Activated naive CD8-positive, alpha-beta T cell treated with anti-CD3 and anti-CD28 coated beads, Interleukin-2, amount 10 ng/mL, durations not matched to agents 7 days and 5 days (primary cell): Measurements from ENCODE around the gene CORO6. TPM values are rescaled to one million over a fixed set of nuclear protein-coding genes. Genes with fewer than 3 reads are reported as not detected.

Source experiments
- ATAC-seq: fragments of 150-1000 bp; cut with Tn5 transposase; one replicate; pipeline ENCODE4 v1.10.0; 2021; ENCODE audit warnings: low read depth, moderate library complexity
- POLR2A ChIA-PET: fragments of 350-600 bp; sonication (Branson Sonifier 250); formaldehyde crosslinking; loops from one replicate; lab custom pipeline; 2021; ENCODE audit warnings: antibody characterized with exemption; lab: Charles Lee
- DNase-seq: peaks from one replicate; pipeline ENCODE4 v3.0.0; 2021
- H3K27ac Mint-ChIP-seq: one replicate; pipeline ENCODE4 v1.8.0; 2022; ENCODE audit warnings: mild to moderate bottlenecking, mixed read lengths
- H3K27me3 Mint-ChIP-seq: one replicate; pipeline ENCODE4 v1.8.0; 2022; ENCODE audit warnings: mild to moderate bottlenecking, moderate library complexity, mixed read lengths
- H3K36me3 Mint-ChIP-seq: one replicate; pipeline ENCODE4 v1.8.0; 2021; ENCODE audit warnings: mild to moderate bottlenecking, mixed read lengths
- H3K4me1 Mint-ChIP-seq: one replicate; pipeline ENCODE4 v1.8.0; 2021; ENCODE audit warnings: mixed read lengths
- H3K4me3 Mint-ChIP-seq: one replicate; pipeline ENCODE4 v1.8.0; 2022; ENCODE audit warnings: mild to moderate bottlenecking, moderate library complexity, mixed read lengths
- H3K9me3 Mint-ChIP-seq: one replicate; pipeline ENCODE4 v1.8.0; 2021; ENCODE audit warnings: mixed read lengths
- total RNA-seq, 2 experiments: library from RNA; stranded (reverse); gene quantifications; one replicate each; pipeline ENCODE4 v1.2.3, GENCODE V29; 2021

Gene CORO6
- total RNA-seq, 2 experiments from 2014 or later, result 8.2 to 9.0 TPM

DNA sequence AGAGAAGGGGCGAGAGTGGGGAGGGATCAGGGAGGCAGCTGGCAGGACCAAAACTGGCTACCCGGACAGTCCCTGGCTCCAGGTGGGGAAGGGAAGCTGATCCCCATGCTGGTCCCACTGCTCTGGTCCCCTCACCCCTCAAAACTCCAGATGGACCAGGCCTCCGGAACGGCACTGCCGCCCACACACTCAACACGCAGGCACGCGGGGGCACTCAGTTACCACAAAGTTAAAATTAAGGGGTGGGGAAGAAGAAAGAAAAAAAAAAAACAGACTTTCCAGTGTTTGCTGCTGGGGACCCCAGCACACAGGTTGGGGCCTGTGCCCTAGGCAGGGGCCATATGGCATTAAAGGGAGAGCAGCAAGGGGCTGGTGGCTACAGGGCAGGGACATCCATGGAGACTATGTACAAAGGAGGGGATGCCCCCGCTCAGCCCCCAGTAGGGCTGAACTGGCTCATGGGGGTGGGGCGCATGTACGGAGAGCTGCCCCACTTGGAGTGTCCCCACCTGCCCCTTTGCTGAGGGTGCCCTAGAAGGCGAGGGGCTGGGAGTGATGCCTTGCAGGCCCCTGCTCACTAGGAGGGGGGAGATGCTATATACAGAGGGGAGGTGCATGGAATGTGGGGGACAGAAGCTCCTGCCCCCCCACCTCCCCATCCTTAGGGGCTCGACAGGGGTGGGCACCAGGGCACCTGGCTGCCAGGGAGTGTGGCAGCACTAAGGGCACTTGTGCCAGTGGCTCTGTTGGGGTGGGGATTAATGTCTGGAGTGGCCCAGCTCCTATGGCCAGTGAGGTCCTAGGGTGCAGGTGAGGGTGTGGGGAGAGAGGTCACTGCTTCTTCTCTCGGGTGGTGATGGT is 48.6 kb downstream of the CORO6 start:
- Mint-ChIP-seq H3K36me3 (peaks cover 9% of the 10 kb centered on the region), H3K4me1 (peaks cover 9% of the 10 kb centered on the region), H3K4me3 (no peak overlapping the region), H3K27me3 (no peaks in the 10 kb centered on the region), H3K27ac (no peak overlapping the region), H3K9me3 (no peaks in the 10 kb centered on the region)
- no peak for ATAC-seq
- DNase-seq, result peak; percentile 26
- POLR2A ChIA-PET, result interaction anchor here (1.3 kb wide), 1 partner anchor 14 kb away, joined by 5 read pairs; no protein-coding TSS in a partner anchor

DNA sequence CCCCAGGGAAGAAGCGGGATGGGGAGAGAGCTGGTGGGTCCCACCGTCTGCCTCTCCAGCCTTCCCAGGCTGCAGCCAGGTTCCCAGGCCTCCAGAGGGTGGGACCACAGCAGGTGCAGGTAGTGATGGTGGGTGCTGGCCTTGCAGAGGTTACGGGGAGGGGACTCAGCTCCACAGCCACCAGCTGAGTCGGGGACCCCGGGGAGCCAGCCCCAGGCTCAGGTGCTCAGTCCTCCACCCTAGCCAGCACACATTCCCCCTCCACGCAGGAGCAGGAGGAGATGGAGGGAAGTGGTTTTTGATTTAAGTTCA is 49.2 kb downstream of the CORO6 start:
- POLR2A ChIA-PET, result interaction anchor here (1.3 to 2.7 kb wide), 2 partner anchors 14 to 15 kb away, joined by 5 to 7 read pairs; no protein-coding TSS in a partner anchor
- H3K27me3 Mint-ChIP-seq, result no peaks in the 10 kb centered on the region
- peaks cover 11% of the 10 kb centered on the region for H3K4me1 Mint-ChIP-seq
- DNase-seq (no peak), ATAC-seq (no peak)
- H3K9me3 Mint-ChIP-seq, result no peaks in the 10 kb centered on the region
- peaks cover 9% of the 10 kb centered on the region for H3K36me3 Mint-ChIP-seq
- H3K4me3 Mint-ChIP-seq, result no peak overlapping the region
- no peak overlapping the region for H3K27ac Mint-ChIP-seq

DNA sequence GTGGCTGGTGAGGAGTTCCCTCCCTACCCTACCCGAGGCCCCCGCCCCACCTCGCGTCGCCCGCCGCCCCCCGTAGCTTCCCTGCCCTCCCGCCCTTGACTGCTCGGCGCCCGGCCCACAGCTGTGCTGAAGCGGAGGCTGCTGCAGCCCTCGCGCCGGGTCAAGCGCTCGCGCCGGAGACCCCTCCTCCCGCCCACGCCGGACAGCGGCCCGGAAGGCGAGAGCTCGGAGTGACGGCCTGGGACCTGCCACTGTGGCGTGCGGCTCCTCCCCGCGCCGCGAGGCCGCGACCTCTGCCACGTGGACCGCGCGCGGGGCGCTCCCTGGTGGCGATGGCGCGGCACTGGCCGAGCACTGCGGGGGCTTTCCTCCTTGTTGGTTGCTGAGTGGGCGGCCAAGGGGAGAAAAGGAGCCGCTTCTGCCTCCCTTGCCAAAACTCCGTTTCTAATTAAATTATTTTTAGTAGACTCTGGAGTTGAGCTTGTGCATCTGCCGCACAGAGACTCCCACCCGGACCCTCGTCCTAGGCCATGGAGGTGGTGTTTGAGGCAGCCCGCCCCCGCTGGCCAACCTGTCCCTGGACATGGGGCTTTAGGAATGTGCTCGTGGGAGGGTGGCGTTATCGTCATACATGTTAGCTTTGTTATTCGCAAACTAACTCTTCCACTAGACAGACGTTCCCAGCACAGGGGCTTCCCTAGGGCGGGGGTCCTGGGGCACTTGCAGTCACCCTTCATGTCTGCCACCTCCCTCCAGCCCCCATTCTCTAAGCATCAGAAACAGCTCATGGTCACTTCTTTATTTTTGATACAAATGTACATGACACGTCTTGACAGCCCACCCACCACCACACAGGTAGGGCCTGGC is 49.8 kb downstream of the CORO6 start:
- DNase-seq (peak; percentile 81), ATAC-seq (peak; percentile 17)
- POLR2A ChIA-PET, result interaction anchor here (1.6 to 2.7 kb wide), 2 partner anchors 15 to 19 kb away, joined by 4 to 7 read pairs; no protein-coding TSS in a partner anchor
- Mint-ChIP-seq H3K36me3 (peaks cover 9% of the 10 kb centered on the region), H3K4me3 (no peak overlapping the region), H3K4me1 (peaks cover 13% of the 10 kb centered on the region), H3K27ac (no peak overlapping the region), H3K27me3 (no peaks in the 10 kb centered on the region), H3K9me3 (no peaks in the 10 kb centered on the region)

DNA sequence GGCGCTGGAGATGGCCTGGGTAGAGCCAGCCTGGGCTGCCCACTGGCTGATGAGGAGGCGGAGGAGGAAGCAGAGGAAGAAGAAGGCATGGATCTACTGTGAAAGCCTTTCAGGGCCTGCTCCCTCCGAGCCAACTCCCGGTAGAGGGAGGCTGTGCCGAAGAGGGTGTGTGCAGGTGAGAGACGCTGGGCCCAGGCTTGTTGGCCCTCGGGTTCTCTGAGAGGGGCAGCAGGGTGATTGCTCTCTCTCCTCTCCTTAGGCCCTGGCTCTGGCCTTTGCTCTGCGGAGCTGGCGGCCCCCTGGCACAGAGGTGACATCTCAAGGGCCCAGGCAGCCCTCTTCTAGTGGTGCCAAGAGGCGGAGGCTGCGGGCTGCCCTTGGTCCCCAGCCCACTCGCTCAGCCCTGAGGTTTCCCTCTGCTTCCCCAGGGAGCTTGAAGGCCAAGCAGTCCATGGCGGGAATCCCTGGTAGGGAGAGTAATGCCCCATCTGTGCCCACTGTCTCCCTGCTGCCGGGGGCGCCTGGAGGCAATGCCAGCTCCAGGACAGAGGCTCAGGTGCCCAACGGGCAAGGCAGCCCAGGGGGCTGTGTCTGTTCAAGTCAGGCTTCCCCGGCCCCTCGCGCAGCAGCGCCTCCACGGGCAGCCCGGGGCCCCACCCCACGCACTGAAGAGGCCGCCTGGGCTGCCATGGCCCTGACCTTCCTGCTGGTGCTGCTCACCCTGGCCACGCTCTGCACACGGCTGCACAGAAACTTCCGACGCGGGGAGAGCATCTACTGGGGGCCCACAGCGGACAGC is 50.6 kb downstream of the CORO6 start:
- H3K4me1 Mint-ChIP-seq, result peaks cover 13% of the 10 kb centered on the region
- peak; percentile 43 for DNase-seq
- ATAC-seq, result no peak
- H3K4me3 Mint-ChIP-seq, result no peak overlapping the region
- no peak overlapping the region for H3K27ac Mint-ChIP-seq
- no peaks in the 10 kb centered on the region for H3K9me3 Mint-ChIP-seq
- POLR2A ChIA-PET, result interaction anchor here (1.6 to 2.7 kb wide), 2 partner anchors 16 to 20 kb away, joined by 4 to 7 read pairs; no protein-coding TSS in a partner anchor
- no peaks in the 10 kb centered on the region for H3K27me3 Mint-ChIP-seq
- H3K36me3 Mint-ChIP-seq, result peaks cover 9% of the 10 kb centered on the region

DNA sequence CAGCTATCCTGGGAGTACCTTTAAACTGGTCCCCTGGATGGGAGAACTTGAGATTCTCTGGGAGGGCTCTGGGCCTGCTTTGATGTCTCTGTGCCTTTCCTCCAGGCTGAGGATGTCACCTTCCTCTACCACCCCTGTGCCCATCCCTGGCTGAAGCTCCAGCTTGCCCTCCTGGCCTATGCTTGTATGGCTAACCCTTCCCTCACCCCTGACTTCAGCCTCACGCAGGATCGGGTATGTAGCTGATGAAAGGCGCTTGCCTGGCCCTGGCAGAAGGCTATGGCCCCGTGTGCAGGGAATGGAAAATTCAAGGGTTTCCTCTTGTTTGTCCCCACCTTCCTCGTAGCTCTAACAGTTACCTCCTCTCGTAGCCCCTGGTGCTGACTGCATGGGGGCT is 51.2 kb downstream of the CORO6 start:
- Mint-ChIP-seq H3K27ac (no peak overlapping the region), H3K36me3 (peaks cover 9% of the 10 kb centered on the region), H3K4me3 (no peak overlapping the region), H3K9me3 (no peaks in the 10 kb centered on the region), H3K27me3 (no peaks in the 10 kb centered on the region), H3K4me1 (peaks cover 13% of the 10 kb centered on the region)
- no peak for ATAC-seq
- POLR2A ChIA-PET, result interaction anchor here (2.7 kb wide), 1 partner anchor 16 kb away, joined by 7 read pairs; no protein-coding TSS in a partner anchor
- DNase-seq, result no peak

DNA sequence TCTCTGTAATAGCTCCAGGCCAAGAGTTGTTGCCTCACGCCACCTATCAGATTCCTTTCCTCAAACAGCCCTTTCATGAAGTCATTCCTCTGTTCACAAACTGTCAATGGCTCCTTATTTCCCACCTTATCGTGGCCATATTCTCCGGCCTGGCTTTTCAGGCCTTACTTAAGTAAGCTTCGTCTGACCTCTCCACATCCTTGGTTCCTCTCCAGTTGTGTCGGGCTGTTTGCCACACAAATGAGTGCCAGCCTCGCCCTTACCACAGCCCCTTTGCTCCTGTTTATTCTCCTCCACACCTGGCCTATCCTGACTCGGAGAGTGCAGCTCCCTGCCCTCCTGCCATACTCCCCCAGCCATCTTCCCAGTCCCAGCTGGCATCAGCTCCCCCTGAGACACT is 52.2 kb downstream of the CORO6 start:
- H3K27ac Mint-ChIP-seq, result no peak overlapping the region
- no peaks in the 10 kb centered on the region for H3K9me3 Mint-ChIP-seq
- peaks cover 9% of the 10 kb centered on the region for H3K36me3 Mint-ChIP-seq
- H3K4me1 Mint-ChIP-seq, result peaks cover 16% of the 10 kb centered on the region
- POLR2A ChIA-PET, result interaction anchor here (0.6 to 5.8 kb wide), 4 partner anchors 11 to 22 kb away, joined by 4 to 45 read pairs (median 20); partner anchors contain the start of gene ANKRD13B
- H3K27me3 Mint-ChIP-seq, result no peaks in the 10 kb centered on the region
- ATAC-seq (no peak), DNase-seq (peak; percentile 17)
- peak overlapping the region; percentile 23 for H3K4me3 Mint-ChIP-seq

DNA sequence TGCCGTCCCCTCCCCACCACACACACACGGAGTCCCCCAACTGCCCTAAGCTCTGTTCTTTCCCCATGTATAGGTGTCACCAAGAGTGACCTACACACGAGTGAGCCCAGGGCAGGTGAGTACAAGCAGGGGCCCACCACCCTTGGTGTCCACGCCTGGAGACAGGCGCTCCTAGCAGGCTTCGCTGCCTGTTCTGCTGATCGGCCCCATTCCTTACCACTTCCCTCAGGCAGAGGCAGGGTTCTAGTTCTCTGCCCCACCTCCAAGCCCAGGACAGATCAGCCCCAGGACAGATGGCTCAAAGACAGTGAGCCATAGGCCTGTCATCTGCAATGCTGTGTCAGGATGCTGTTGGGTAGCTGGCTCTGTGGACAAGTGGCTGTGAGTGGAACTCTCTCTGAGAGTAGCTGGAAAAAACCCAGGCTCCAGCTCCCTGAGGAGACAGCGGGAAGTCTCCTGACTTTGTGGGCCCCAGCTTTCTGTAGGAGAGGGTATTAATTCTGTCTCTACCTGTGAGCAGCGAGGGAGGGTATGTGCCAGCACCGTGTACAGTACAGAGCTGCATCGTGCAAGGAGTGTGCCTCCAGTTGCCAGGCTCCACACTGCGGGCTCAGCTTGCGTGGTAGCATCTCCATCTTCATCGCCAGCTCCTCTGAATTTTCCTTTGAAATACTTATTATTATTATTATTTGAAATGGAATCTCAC is 53.3 kb downstream of the CORO6 start:
- peak overlapping the region; percentile 35 for H3K27ac Mint-ChIP-seq
- peak overlapping the region; percentile 80 for H3K4me3 Mint-ChIP-seq
- peaks cover 6% of the 10 kb centered on the region for H3K36me3 Mint-ChIP-seq
- peaks cover 20% of the 10 kb centered on the region for H3K4me1 Mint-ChIP-seq
- POLR2A ChIA-PET, result interaction anchor here (1.1 to 5.9 kb wide), 6 partner anchors 12 to 275 kb away, joined by 3 to 55 read pairs (median 20); partner anchors contain the start of genes ANKRD13B, NUFIP2 and TAOK1
- no peak for ATAC-seq
- H3K27me3 Mint-ChIP-seq, result no peaks in the 10 kb centered on the region
- no peak for DNase-seq
- no peaks in the 10 kb centered on the region for H3K9me3 Mint-ChIP-seq

DNA sequence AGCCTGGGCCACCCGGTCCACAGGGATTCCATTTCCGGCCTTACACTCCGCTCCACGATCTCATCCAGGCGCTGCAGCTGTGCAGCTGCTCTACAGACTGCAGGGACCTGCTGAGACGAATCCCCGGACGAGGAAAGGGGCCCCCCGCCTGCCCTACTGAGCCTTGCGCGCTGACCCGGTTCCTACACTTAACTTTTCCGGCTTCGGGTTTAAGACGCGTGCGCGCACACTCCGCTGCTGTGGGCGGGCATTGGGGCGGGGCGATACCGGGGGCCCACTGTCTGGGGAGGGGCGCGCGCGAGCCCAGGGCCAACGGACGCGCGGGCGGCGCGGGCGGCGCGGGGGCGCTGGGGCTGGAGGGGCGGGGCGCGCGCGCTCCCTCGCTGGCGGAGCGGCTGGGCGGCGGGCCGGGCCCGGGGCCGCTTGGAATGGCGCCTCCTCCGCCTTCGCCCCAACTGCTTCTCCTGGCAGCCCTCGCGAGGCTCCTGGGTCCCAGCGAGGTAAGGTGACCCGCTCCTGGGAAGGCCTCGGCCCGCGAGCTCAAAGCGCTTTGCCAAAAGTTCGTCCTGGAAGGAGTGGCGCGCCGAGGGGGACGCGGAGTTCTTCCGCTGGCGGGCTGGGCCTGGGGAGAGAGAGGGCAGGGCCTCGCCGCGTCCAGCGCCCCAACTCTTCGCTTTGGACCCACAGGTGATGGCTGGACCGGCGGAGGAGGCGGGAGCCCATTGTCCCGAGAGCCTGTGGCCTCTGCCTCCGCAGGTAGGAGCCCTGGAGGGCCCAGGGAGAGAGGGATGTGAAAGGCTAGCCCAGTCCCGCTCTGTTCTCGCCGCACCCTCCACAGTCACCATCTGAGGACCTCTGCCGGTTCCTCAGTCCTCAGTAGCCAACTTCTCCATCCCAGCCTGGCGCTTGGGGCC is 54.1 kb downstream of the CORO6 start, which contains the start of gene TP53I13:
Gene TP53I13, plus strand, starts transcription at position 371 of the 914 bp plus-strand sequence. Its CDS starts 58 bp downstream, at position 429.
- DNase-seq (peak; percentile 88), ATAC-seq (peak; percentile 57)
- peak within 1 kb of the TSS; percentile 98 for H3K4me3 Mint-ChIP-seq
- H3K27me3 Mint-ChIP-seq, result no peaks in the 10 kb centered on the region
- peaks cover 8% of the 10 kb centered on the region for H3K36me3 Mint-ChIP-seq
- POLR2A ChIA-PET, result interaction anchor here (0.7 to 5.9 kb wide), 12 partner anchors 12 to 429 kb away, joined by 3 to 55 read pairs (median 4); partner anchors contain the start of genes ANKRD13B, NUFIP2 and TAOK1
- H3K4me1 Mint-ChIP-seq, result peaks cover 26% of the 10 kb centered on the region
- H3K9me3 Mint-ChIP-seq, result no peaks in the 10 kb centered on the region
- peak within 1 kb of the TSS; percentile 98 for H3K27ac Mint-ChIP-seq

DNA sequence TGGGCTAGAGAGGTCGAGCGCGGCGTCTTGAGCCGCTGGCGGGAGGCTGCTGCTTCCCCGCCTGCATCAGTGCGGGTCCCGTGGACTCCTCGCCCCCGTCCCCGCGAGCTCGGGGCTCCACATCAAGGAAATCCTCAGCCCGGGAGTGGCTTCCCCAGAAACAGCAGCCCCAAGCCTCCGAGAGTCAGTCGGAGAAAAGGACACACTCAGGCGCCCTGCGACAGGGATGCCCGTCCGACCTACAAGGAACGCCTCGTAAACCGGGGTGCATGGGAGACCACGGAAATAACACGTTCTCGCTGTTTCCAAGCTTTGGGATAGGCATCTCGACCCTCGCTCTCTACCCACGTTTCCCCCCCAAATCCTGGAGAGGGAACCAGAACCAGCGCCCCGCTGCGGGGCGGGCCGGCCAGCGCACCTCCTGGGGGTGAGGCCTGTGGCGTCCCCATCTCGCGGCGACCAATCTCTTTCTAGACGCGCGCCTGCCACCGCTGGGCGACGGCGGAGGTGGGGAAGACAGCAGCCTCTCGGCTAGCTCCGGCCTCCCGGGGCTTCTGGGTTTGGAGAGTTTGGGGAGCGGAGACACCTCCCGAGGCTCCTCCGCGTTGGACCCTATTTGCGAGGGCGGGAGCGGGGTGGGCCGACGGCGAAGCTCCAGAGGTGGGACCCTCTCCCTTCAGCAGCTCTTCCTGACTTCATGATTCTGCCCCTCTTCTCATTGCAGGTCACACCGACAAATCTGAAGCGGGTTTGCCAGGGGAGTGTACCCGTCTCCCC is 55.0 kb downstream of the CORO6 start:
- H3K4me3 Mint-ChIP-seq, result peak overlapping the region; percentile 98
- POLR2A ChIA-PET, result interaction anchor here (0.6 to 5.9 kb wide), 13 partner anchors 8 to 428 kb away, joined by 3 to 55 read pairs (median 4); partner anchors contain the start of genes ANKRD13B, NUFIP2 and TAOK1
- H3K36me3 Mint-ChIP-seq, result peaks cover 10% of the 10 kb centered on the region
- DNase-seq (peak; percentile 84), ATAC-seq (peak; percentile 58)
- H3K27me3 Mint-ChIP-seq, result no peaks in the 10 kb centered on the region
- peaks cover 26% of the 10 kb centered on the region for H3K4me1 Mint-ChIP-seq
- H3K9me3 Mint-ChIP-seq, result no peaks in the 10 kb centered on the region
- H3K27ac Mint-ChIP-seq, result peak overlapping the region; percentile 98

DNA sequence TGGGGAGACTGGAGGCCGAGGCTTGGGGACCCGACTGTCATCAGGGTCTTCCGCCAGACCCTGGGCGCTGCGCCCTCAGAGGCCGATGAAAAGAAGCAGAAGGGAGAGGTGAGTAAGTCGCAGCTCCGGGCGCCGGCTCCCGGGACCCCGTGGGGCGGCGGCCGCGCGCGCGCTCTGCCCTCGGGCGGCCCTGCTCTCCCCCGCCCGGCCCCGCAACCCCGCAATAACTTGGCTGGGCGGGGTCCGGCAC is 55.5 kb downstream of the CORO6 start:
- Mint-ChIP-seq H3K4me1 (peaks cover 29% of the 10 kb centered on the region), H3K9me3 (no peaks in the 10 kb centered on the region), H3K27ac (peak overlapping the region; percentile 88), H3K36me3 (peaks cover 15% of the 10 kb centered on the region), H3K27me3 (no peaks in the 10 kb centered on the region), H3K4me3 (peak overlapping the region; percentile 98)
- ATAC-seq, result peak; percentile 6
- POLR2A ChIA-PET, result interaction anchor here (0.9 to 5.9 kb wide), 11 partner anchors 9 to 428 kb away, joined by 3 to 55 read pairs (median 4); partner anchors contain the start of genes ANKRD13B and TAOK1
- DNase-seq, result peak; percentile 71
